ENCODE data around the gene NTSR2. TPM values are rescaled to one million over a fixed set of nuclear protein-coding genes. Genes with fewer than 3 reads are reported as not detected.

Gene NTSR2
- total and polyA plus RNA-seq, 2 donors from 2014 or later = not detected

- no peak overlapping the region for H3K4me3 ChIP-seq (ENCODE audit: low read length in 3 of 3)
- intact Hi-C loops (cut with DNase I) = no loop called here
- FAIRE-seq (no peak), DNase-seq (no peak)
- no peak overlapping the region for H3K27ac ChIP-seq (ENCODE audit: low read depth in 2 of 2, low read length in 2 of 2)
- no peaks in the 10 kb centered on the region for H3K9me3 ChIP-seq (ENCODE audit: control insufficient read depth in 2 of 3, insufficient read depth in 1 of 3, low read length in 3 of 3)
- TF ChIP-seq CTCF (IDR thresholded peaks at IDR 0.05; ENCODE audit: borderline replicate concordance, extremely low read depth, insufficient read depth) = no peak
- no peak overlapping the region for H3K9ac ChIP-seq (ENCODE audit: low read length in 3 of 3)
- no peaks in the 10 kb centered on the region for H3K36me3 ChIP-seq (ENCODE audit: control insufficient read depth in 2 of 3, insufficient read depth in 3 of 3, low read length in 3 of 3)
- H3K27me3 ChIP-seq (ENCODE audit: control insufficient read depth, insufficient read depth, low read length) = no peaks in the 10 kb centered on the region
- peaks cover 0 to 6% (median 0%) of the 10 kb centered on the region in 3 donors for H3K4me1 ChIP-seq (ENCODE audit: control insufficient read depth in 2 of 3, insufficient read depth in 2 of 3, low read depth in 1 of 3, low read length in 3 of 3)
Measured at GRCh38 chr2:11708106-11708505, 38.1 kb upstream of the NTSR2 start.

- no peaks in the 10 kb centered on the region for H3K27me3 ChIP-seq (ENCODE audit: control insufficient read depth, insufficient read depth, low read length)
- no peak overlapping the region for H3K27ac ChIP-seq (ENCODE audit: low read depth in 2 of 2, low read length in 2 of 2)
- intact Hi-C loops (cut with DNase I) = no loop called here
- H3K4me1 ChIP-seq (ENCODE audit: control insufficient read depth in 2 of 3, insufficient read depth in 2 of 3, low read depth in 1 of 3, low read length in 3 of 3) = peaks cover 0 to 2% (median 0%) of the 10 kb centered on the region in 3 donors
- DNase-seq (no peak), FAIRE-seq (no peak)
- no peak overlapping the region for H3K4me3 ChIP-seq (ENCODE audit: low read length in 3 of 3)
- no peak for TF ChIP-seq CTCF (IDR thresholded peaks at IDR 0.05; ENCODE audit: borderline replicate concordance, extremely low read depth, insufficient read depth)
- H3K9me3 ChIP-seq (ENCODE audit: control insufficient read depth in 2 of 3, insufficient read depth in 1 of 3, low read length in 3 of 3) = no peaks in the 10 kb centered on the region
- no peak overlapping the region for H3K9ac ChIP-seq (ENCODE audit: low read length in 3 of 3)
- H3K36me3 ChIP-seq (ENCODE audit: control insufficient read depth in 2 of 3, insufficient read depth in 3 of 3, low read length in 3 of 3) = no peaks in the 10 kb centered on the region
Measured at GRCh38 chr2:11705711-11706110, 35.7 kb upstream of the NTSR2 start.

- DNase-seq (no peak), FAIRE-seq (no peak)
- Histone ChIP-seq H3K4me3 (ENCODE audit: low read length in 3 of 3) (no peak overlapping the region), H3K27ac (ENCODE audit: low read depth in 2 of 2, low read length in 2 of 2) (no peak overlapping the region), H3K9me3 (ENCODE audit: control insufficient read depth in 2 of 3, insufficient read depth in 1 of 3, low read length in 3 of 3) (no peaks in the 10 kb centered on the region), H3K36me3 (ENCODE audit: control insufficient read depth in 2 of 3, insufficient read depth in 3 of 3, low read length in 3 of 3) (no peaks in the 10 kb centered on the region), H3K9ac (ENCODE audit: low read length in 3 of 3) (no peak overlapping the region), H3K4me1 (ENCODE audit: control insufficient read depth in 2 of 3, insufficient read depth in 2 of 3, low read depth in 1 of 3, low read length in 3 of 3) (no peaks in the 10 kb centered on the region), H3K27me3 (ENCODE audit: control insufficient read depth, insufficient read depth, low read length) (no peaks in the 10 kb centered on the region)
- intact Hi-C loops (cut with DNase I) = no loop called here
- no peak for TF ChIP-seq CTCF (IDR thresholded peaks at IDR 0.05; ENCODE audit: borderline replicate concordance, extremely low read depth, insufficient read depth)
Measured at GRCh38 chr2:11705063-11705462, 35.1 kb upstream of the NTSR2 start.

- H3K9me3 ChIP-seq (ENCODE audit: control insufficient read depth in 2 of 3, insufficient read depth in 1 of 3, low read length in 3 of 3) = no peaks in the 10 kb centered on the region
- no peaks in the 10 kb centered on the region for H3K36me3 ChIP-seq (ENCODE audit: control insufficient read depth in 2 of 3, insufficient read depth in 3 of 3, low read length in 3 of 3)
- H3K4me1 ChIP-seq (ENCODE audit: control insufficient read depth in 2 of 3, insufficient read depth in 2 of 3, low read depth in 1 of 3, low read length in 3 of 3) = no peaks in the 10 kb centered on the region
- H3K27me3 ChIP-seq (ENCODE audit: control insufficient read depth, insufficient read depth, low read length) = no peaks in the 10 kb centered on the region
- no peak overlapping the region for H3K27ac ChIP-seq (ENCODE audit: low read depth in 2 of 2, low read length in 2 of 2)
- no peak for DNase-seq
- H3K9ac ChIP-seq (ENCODE audit: low read length in 3 of 3) = no peak overlapping the region
- FAIRE-seq = no peak
- TF ChIP-seq CTCF (IDR thresholded peaks at IDR 0.05; ENCODE audit: borderline replicate concordance, extremely low read depth, insufficient read depth) = no peak
- no peak overlapping the region for H3K4me3 ChIP-seq (ENCODE audit: low read length in 3 of 3)
- intact Hi-C loops (cut with DNase I) = no loop called here
Measured at GRCh38 chr2:11703700-11704099, 33.7 kb upstream of the NTSR2 start.

Data from kidney (tissue), 14 donors.